Activated CD4-positive, CD25-positive, alpha-beta regulatory T cell treated with anti-CD3 and anti-CD28 coated beads, Interleukin-2, amount 50 U/mL, for 16 hours (primary cell): ENCODE results near the gene N4BP2L1.

Experiments
- DNase-seq: peaks from one replicate; pipeline ENCODE4 v3.0.0-alpha.2; 2020; ENCODE audit warnings: low read depth, low spot score

N4BP2L1 gene

DNA sequence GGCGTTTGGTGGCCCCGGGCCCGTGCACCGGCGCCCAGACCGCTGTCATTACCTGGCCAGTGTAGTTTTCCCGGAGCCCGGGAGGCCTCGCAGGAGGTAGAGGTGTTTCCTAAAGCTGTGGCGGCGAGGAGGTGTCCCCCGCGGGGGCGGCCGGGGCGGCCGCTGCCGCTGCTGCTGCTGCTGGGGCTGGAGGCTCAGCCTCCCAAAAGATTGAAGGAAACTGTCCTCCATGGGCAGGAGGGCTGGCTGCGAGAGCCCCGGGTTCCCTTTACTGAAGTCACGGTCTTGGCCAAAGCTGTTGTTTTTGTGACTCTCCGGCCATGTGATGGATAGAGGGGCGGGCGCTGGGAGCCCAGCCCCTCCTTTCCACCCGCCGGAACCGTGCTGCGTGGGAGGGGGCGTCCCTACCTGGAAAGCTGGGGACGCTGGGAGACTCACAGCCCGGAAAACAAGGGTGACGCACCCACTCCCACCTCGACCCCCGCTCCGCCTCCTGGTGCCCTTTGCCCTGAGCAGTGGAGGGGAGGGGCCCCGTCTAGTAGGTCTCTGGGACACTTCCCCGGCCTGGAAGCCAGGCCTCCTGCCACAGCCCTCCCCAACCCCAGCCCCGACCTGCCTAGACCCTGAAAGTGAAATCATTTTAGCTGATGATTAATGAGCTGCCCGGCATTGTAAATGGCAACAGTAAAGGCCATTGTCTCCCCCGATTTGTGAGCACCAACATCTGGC, at the start of gene N4BP2L1:
TSS of gene N4BP2L1 (minus strand) at position 279 of the 729 bp plus-strand sequence. CDS start at position 231, 48 bp downstream.
- DNase-seq: peak; percentile 70

DNA sequence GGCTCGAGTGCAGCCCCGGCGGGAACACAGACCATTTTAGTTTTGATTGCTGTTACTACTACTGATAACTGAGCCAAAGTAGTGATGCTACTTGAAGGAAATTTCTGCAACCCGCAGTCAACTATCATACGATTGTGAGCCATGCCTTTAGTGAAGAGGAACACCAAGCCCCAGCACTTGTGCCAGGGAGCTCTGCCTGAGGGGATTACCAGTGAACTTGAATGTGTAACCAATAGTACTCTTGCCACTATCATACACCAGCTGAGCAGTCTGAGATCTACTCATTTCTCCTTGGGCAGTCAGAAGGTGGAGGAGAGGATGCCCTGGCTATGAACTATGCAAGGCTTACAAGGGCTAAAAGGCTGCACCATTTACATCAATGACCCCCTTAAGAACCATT, 49.0 kb upstream of the N4BP2L1 start:
- no peak for DNase-seq

DNA sequence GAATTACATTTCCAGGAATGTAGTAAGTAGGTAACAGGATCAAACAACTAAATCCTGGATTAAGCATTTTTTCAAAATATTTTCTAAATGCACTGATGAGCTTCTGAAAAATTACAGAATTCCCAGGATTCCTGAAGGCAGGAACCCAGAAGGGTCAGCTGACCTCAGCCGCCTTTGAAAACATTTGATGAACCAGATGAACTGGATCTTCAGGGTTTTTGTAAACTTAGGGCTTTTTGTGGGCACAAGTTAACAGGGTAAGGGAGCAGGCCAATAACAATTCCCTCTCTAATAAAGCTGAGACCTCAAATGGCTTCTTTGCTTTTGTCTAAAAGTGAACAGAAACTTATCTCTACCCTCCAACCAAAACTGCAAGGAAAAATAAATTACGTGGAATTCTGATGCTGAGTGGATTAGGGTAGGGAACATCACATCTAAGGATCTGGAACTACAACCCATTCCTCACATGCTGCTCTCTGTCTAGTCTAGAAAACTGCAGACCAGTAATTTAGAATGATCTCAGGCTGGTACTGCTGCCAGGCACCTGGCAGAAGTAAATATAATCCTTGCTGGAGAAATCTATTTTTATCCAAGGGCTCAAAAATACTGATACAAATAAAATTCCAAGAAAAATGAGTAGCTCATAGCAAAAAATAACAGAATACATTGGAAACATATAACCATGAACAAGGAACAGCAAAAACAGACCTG, 48.2 kb upstream of the N4BP2L1 start:
- no peak for DNase-seq

GRCh38 chr13:32474999-32475792, 47.3 kb upstream of the N4BP2L1 start:
- DNase-seq: no peak

- no peak for DNase-seq
Measured at GRCh38 chr13:32473650-32474049, 45.7 kb upstream of the N4BP2L1 start.

DNA sequence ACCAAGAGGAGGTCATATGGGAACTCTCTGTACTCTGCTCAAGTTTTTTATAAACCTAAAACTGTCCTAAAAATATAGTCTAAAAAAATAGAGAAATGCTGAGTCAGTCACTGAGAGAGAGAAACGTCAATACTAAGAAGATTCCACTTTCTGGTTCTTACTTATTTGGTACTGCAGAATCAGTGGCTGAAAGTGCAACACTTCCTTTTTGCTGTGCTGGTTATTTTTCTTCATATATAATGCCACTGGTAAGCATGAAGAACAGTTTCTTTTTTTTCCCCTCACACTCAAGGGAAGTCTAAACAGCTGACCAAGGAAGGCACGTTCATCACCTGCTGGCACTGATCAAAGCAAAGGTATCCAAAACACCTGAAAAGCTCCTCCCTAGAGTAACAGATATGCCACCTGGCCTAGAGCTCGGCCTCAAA, 44.3 kb upstream of the N4BP2L1 start:
- no peak for DNase-seq

- DNase-seq: no peak
Measured at GRCh38 chr13:32471187-32471922, 43.4 kb upstream of the N4BP2L1 start.

DNA sequence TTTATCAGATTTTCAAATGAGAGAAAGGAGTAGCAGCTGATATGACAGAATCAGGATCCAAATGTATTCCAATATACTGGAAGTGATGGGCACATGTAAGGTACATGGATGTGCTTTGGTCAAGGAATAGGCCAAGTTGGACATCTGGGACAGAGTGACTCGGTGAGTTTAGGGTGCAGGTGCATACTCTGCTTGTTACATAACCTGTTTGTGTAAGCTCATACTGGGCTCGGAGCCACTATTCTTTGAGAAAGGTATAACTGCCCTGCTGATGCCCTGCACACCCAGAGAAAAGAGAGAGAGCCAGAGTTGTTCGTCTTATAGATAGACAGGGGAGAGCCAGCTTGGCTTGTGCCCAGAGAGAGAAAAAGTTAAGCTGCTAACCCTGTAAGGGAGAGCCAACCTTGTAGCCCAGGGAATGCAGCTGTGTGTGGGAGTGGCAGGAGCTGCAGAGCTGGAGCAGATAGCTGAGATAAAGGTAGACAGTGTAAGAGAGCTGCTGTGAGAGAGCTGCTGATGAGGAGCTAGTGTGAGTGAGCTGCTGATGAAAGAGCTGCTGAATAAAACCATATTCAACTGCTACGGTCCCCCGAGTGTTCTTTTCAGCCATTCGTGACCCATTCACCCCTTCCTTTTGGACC, 40.7 kb upstream of the N4BP2L1 start:
- no peak for DNase-seq

DNA sequence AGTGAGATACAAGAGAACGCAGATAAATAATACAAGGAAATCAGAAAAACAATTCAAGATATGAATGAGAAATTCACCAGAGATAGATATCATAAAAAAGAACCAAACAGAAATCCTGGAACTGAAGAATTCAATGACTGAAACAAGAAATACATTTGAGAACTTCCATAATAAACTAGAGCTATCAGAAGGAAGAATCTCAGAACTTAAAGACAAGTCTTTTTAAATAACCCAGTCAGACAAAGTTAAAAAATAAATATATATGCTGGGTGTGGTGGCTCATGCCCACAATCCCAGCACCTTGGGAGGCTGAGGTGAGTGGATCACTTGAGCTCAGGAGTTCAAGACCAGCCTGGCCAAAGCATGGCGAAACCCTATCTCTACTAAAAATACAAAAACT, 28.7 kb upstream of the N4BP2L1 start:
- DNase-seq: no peak

DNA sequence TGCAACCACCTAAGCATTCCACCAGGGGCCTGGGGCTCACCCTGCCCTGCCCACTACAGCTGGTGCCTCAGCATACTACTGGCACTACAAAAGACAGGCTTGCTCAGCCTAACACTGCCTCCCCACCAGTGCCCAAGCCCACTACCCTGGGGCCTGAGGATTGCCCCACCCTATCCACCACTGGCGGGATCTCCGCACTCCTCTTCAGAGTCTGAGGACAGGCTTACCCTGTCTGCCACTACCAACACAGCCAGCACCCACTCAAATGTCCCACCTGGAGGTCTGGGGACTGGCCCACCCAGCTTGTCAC, 27.6 kb upstream of the N4BP2L1 start:
- no peak for DNase-seq

GRCh38 chr13:32454886-32455593, 27.1 kb upstream of the N4BP2L1 start:
- DNase-seq: no peak

DNA sequence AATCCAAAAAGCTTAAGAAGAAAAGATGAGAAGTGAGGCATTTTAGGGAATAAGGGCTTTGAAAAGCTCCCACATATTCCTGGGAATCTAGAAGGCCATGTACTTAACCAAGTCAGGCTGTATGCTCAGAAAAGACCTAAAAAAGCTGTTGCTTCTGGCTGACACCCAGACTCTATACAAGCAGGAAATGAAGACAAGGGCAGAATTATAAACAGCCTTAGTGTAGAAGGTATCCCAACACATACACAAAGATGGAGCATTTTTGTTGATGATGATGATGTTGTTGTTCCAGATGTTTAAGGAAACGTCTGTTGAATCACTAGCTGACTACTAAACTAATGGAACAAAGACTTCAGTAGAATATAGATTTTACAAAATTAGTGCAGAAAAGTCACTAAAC, 26.1 kb upstream of the N4BP2L1 start:
- DNase-seq: no peak

- no peak for DNase-seq
Measured at GRCh38 chr13:32448972-32449371, 21.0 kb upstream of the N4BP2L1 start.

- no peak for DNase-seq
Measured at GRCh38 chr13:32447894-32448623, 20.1 kb upstream of the N4BP2L1 start.

DNA sequence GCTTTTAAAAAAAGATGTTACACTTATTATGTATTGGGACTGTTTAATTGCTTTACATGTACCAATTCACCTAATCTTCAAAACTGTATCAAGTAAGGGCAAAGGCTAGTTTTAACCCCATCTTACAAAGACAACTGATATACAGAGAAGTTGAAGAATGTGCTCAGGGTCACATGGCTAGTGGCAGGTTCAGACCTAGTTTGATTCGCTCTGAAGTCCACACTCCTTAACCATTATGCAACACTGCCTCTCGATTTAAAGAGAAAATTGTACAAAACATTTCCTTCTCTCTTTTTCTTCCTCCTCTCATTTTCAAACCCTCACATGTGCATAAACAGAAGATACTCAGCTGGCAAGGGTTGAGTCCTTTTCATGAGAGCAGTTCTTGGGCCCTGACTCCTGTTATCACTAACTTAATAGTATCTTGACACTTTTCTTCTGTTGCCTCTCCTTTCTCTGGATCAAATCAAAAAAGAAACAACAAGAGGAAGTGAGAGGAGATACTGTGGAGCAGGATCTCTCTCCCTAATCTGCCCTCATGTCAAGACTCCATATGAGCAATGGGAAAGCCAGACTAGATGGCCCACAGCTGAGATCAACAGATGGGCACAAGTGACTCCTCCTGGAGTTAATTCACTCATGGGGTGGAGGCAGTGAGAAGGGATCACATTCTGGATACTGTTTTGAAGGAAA, 19.0 kb upstream of the N4BP2L1 start:
- DNase-seq: no peak

GRCh38 chr13:32446220-32446619, 18.3 kb upstream of the N4BP2L1 start:
- no peak for DNase-seq

GRCh38 chr13:32445461-32445860, 17.5 kb upstream of the N4BP2L1 start:
- no peak for DNase-seq

- DNase-seq: no peak
Measured at GRCh38 chr13:32443111-32443510, 15.2 kb upstream of the N4BP2L1 start.

- no peak for DNase-seq
Measured at GRCh38 chr13:32438871-32439270, 10.9 kb upstream of the N4BP2L1 start.
